Bronchus fibroblast of lung (primary cell): ENCODE results near the gene MAGEA9B. TPM values are rescaled to one million over a fixed set of nuclear protein-coding genes. Genes with fewer than 3 reads are reported as not detected.

Source experiments
- total RNA-seq: library from RNA; depleted of rRNA; stranded (reverse); fragments of >200 nt; gene quantifications from 2 replicates; pipeline ENCODE4 v1.2.3, GENCODE V29; 2015

The MAGEA9B gene, protein sequence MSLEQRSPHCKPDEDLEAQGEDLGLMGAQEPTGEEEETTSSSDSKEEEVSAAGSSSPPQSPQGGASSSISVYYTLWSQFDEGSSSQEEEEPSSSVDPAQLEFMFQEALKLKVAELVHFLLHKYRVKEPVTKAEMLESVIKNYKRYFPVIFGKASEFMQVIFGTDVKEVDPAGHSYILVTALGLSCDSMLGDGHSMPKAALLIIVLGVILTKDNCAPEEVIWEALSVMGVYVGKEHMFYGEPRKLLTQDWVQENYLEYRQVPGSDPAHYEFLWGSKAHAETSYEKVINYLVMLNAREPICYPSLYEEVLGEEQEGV
- not detected in 2 replicates for total RNA-seq

DNA sequence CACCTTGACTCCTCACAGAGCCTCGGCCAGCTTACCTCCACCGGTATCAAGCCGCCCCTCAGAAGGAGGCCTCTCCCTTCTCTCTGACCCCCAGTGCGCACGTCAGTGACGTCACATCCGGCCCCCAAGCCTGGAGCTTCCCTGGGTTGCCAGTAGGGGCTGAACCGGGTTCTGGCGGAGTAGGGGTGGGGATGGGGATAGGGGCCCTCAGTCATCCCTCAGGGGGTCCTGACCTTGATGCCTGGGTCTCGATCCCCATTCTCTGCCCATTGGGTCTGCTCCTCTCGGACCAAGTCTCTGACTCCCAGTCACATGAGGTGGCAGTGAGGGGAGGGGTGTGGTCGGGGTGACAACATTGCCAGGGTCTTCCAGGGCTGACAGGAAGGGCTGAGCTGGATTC, at the start of gene MAGEA9B:
Gene MAGEA9B, minus strand, starts transcription at position 101 of the 400 bp plus-strand sequence. CDS start 4,280 bp downstream, outside the sequence.

DNA sequence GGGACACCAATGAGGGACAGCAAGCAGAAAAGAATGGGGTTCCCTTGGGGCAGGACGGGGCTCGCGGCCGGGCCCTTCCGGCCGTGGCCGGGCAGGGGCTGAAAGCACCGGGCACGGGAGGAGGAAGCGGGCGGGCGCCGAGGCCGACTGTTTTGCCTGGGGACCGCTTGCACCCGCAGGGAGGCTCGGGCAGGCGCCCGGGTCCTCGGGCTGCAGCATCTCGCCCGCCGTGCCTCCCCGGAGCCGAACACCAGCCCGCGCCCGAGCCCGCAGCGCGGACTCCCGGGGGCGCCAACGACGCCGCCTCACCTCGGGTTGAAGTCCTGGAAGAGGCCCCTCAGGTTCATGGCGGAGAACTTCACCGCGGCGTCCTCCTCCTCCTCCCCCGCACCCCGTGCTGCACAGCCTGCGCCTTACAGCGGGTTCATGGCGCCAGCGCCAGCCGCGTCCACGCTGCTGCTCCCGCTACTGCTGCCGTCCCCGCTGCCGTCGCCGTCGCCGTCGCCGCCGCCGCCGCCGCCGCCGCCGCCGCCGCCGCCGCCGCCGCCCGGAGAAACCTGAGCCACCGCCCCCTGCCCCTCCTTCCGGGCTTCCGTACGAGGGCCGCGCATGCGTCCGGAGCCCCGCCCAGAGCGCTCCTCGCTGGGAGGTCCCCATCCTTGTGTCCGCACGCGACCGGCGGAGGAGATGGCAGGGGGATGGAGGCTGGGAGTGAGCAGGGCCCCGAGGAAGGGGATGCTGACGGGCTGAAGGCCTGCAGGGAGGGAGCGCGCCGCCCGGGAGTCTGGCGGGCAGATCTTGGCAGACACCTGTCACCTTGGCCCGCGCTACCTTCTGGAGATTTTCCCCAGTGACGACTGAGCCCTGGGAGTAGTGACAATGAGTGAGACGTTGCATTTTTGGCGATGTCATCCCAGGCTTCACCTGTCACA, 44.2 kb upstream of the MAGEA9B start, which contains the start of gene TMEM185A:
Gene TMEM185A, minus strand, starts transcription at position 559 of the 932 bp plus-strand sequence. Its CDS starts 212 bp downstream, at position 347.

GRCh38 chrX:149595214-149595613, 8.0 kb upstream of the MAGEA9B start, which contains the start of gene HSFX2:
Gene HSFX2 (minus strand): TSS chrX:149595314. CDS start chrX:149594700, 614 bp downstream.

GRCh38 chrX:149549701-149550100, 37.6 kb downstream of the MAGEA9B start, which contains the start of gene HSFX3:
Gene HSFX3 (minus strand): TSS chrX:149549924. CDS start chrX:149549852, 72 bp downstream.

GRCh38 chrX:149540621-149541520, 46.4 kb downstream of the MAGEA9B start, which contains the start of gene EOLA1:
Gene EOLA1 (plus strand): TSS chrX:149541012. CDS start chrX:149545631, 4,619 bp downstream.

Other genes starting within 250 kb of the MAGEA9B start
- 20.4 and 26.1 TPM in 2 replicates for gene IDS, start 82.2 kb downstream of the MAGEA9B start, total RNA-seq
- gene EOLA1, start 46.4 kb downstream of the MAGEA9B start, total RNA-seq: 10.6 and 12.0 TPM in 2 replicates
- gene HSFX3, start 37.5 kb downstream of the MAGEA9B start, total RNA-seq: not detected in 2 replicates
- 0.50 TPM in 1 of 2 replicates, not detected in the other for gene HSFX2, start 7.9 kb upstream of the MAGEA9B start, total RNA-seq
- gene TMEM185A, start 44.3 kb upstream of the MAGEA9B start, total RNA-seq: 6.4 and 8.6 TPM in 2 replicates
- not detected in 2 replicates for gene MAGEA11, start 124.6 kb upstream of the MAGEA9B start, total RNA-seq
- gene HSFX1, start 186.6 kb upstream of the MAGEA9B start, total RNA-seq: 0.15 TPM in 1 of 2 replicates, not detected in the other
- not detected in 2 replicates for gene MAGEA9, start 194.5 kb upstream of the MAGEA9B start, total RNA-seq